AG08395 (cell line): ENCODE data around the gene ACBD6.

Experiments used
- DNase-seq: peaks from one replicate; pipeline ENCODE4 v3.0.0; 2012; ENCODE audit warnings: mixed read lengths, low spot score

The ACBD6 gene

DNA sequence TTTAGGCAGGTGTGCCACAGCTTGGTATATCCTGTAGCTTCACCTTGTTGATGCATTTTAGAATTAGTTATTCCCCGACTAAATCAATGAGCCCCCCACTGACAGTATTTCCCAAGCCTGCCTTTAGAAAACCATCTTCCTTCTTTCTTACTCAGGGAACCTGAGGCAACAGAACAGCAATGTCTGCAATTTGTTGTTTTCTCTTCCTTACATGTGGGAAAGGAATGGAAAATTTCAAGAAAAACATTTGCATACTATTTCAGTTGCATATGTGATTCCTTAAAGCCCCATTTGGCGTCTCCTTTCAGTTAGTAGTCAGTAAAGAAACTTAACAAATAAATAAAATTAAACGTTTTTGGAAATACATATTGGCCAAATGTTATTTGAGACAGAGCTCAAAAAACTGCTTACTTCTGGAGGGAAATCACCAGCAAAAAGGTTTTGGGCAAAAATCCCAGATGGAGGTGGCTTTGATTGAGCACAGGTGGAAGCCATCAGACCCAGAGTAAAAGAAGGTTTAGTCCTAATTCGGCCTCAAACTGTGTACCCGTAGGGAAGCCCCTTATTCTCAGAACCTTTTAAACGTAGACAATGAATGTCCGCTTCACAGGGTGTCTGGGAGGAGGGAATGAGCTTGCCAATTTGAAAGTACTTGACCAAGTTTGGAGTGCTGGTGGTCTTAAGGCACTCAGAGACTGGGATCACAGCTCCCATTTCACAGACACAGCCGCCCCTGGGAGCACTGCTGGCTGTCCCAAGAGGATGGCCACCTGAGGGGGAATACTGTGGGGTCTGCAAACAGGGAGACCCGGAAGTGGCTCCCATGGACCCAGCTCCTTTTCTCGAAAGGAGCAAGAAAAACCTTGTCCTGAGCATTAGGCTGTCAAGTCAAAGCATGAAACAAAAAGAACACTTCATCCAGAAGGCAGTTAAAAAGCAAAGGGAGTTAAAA lies 263.0 kb downstream of the ACBD6 start:
- no peak for DNase-seq

DNA sequence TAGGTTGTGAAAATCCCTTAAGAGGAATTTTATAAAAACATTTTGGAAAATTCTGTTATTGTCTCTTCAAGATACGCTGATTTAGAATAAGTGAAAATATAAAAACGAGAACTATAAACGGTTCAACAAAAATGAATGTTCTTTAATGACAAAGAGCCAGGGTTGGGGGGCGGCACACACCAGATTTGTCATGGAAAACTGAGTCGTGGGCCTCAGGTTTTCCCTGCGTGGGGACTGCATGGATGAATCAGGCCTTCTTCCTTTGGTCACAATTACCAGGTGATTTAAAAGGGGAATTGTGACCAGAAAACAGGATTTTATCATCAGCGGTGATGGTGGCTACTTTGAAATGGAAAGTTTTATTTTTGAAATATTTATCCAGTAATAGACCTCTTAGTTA lies 263.7 kb downstream of the ACBD6 start:
- no peak for DNase-seq
